ENCODE data around the gene PCYT2. TPM values are rescaled to one million over a fixed set of nuclear protein-coding genes. Genes with fewer than 3 reads are reported as not detected.

PCYT2 gene
- total and polyA plus RNA-seq, 2 donors (not counting 1 experiment from before 2014, with no cell fraction given) = 33.4 to 34.9 TPM

- H4K20me1 ChIP-seq (ENCODE audit: control insufficient read depth, insufficient read depth, low read length, poor library complexity, severe bottlenecking) = peaks cover 37% of the 10 kb centered on the region
- Mint-ChIP-seq H3K9me3 (ENCODE audit: insufficient read depth) (no peaks in the 10 kb centered on the region), H3K4me1 (peaks cover 25% of the 10 kb centered on the region), H3K27me3 (peaks cover 10% of the 10 kb centered on the region), H3K27ac (peak overlapping the region; percentile 79), H3K4me3 (peak overlapping the region; percentile 78)
- H3K4me3 ChIP-seq (ENCODE audit: control extremely low read depth in 1 of 5, extremely low read depth in 1 of 5, insufficient read depth in 1 of 5, low read depth in 2 of 5, low read length in 4 of 5) = peak overlapping the region in 4 of 5 experiments; percentile 56 to 78 (median 65)
- POLR2A ChIA-PET = interaction anchor here (1.0 to 1.5 kb wide), 4 partner anchors 9 to 244 kb away, joined by 3 to 8 read pairs (median 5); partner anchors contain the start of genes ARL16, HGS and SIRT7
- peaks cover 0 to 2% of the 10 kb centered on the region in 2 experiments for H3K36me3 ChIP-seq (replicated peaks in 1 of 2; ENCODE audit: control extremely low read depth in 1 of 2, control insufficient read depth in 1 of 2, extremely low read depth in 1 of 2, insufficient read depth in 2 of 2, low read length in 1 of 2)
- DNase-seq = no peak
- H3K9me3 ChIP-seq (ENCODE audit: control extremely low read depth in 1 of 3, control insufficient read depth in 2 of 3, insufficient read depth in 1 of 3, low read length in 2 of 3) = no peaks in the 10 kb centered on the region
- peak overlapping the region; percentile 41 for H2AFZ ChIP-seq (ENCODE audit: insufficient read depth, low read depth, low read length, poor library complexity, severe bottlenecking)
- H3K4me1 ChIP-seq (ENCODE audit: control insufficient read depth in 2 of 2, insufficient read depth in 2 of 2, low read length in 2 of 2) = peaks cover 26 to 35% of the 10 kb centered on the region in 2 donors
- peak; percentile 7 for ATAC-seq (ENCODE audit: low read depth)
- peak overlapping the region; percentile 91 for H3K4me2 ChIP-seq (replicated peaks; ENCODE audit: low read depth, low read length, poor library complexity, severe bottlenecking)
- TF ChIP-seq, protein P1, sequence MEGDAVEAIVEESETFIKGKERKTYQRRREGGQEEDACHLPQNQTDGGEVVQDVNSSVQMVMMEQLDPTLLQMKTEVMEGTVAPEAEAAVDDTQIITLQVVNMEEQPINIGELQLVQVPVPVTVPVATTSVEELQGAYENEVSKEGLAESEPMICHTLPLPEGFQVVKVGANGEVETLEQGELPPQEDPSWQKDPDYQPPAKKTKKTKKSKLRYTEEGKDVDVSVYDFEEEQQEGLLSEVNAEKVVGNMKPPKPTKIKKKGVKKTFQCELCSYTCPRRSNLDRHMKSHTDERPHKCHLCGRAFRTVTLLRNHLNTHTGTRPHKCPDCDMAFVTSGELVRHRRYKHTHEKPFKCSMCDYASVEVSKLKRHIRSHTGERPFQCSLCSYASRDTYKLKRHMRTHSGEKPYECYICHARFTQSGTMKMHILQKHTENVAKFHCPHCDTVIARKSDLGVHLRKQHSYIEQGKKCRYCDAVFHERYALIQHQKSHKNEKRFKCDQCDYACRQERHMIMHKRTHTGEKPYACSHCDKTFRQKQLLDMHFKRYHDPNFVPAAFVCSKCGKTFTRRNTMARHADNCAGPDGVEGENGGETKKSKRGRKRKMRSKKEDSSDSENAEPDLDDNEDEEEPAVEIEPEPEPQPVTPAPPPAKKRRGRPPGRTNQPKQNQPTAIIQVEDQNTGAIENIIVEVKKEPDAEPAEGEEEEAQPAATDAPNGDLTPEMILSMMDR (IDR thresholded peaks at IDR 0.05) = no peak
- no peak for TF ChIP-seq EZH2 (IDR thresholded peaks at IDR 0.05; ENCODE audit: borderline replicate concordance, insufficient read depth, low read depth, low read length, poor library complexity, severe bottlenecking)
- H3K27me3 ChIP-seq (replicated peaks in 1 of 4; ENCODE audit: control extremely low read depth in 1 of 4, control insufficient read depth in 3 of 4, insufficient read depth in 4 of 4, low read length in 3 of 4) = peaks cover 0 to 23% (median 9%) of the 10 kb centered on the region in 4 experiments
- under 1% methylated on average over 78 of the region's 78 CpGs for WGBS (ENCODE audit: insufficient coverage)
- intact Hi-C loops (cut with micrococcal nuclease) = loop anchor here (1.0 to 5.0 kb wide), 6 partner anchors 10 to 95 kb away; partner anchors contain the start of genes ALYREF, ANAPC11, ARHGDIA and ASPSCR1
- H3K9ac ChIP-seq (ENCODE audit: low read length) = peak overlapping the region; percentile 66
- H3K27ac ChIP-seq (ENCODE audit: low read length in 2 of 2) = peak overlapping the region in 1 of 2 donors; percentile 85
- H3K79me2 ChIP-seq (ENCODE audit: control insufficient read depth, insufficient read depth, low read length) = peaks cover 40% of the 10 kb centered on the region
- CTCF ChIA-PET = interaction anchor here (0.6 to 3.5 kb wide), 7 partner anchors 9 to 92 kb away, joined by 3 to 16 read pairs (median 3); no protein-coding TSS in a partner anchor
These were observed 16.0 kb upstream of the PCYT2 start for GRCh38 chr17:81927152-81927652.
